Endothelial cell of umbilical vein (primary cell): ENCODE data around the gene SLC12A3. TPM values are rescaled to one million over a fixed set of nuclear protein-coding genes. Genes with fewer than 3 reads are reported as not detected.

ENCODE experiments used
- BruUV-seq: library from RNA; stranded (reverse); fragments of 400-500 nt; replicated peaks from 2 replicates; lab custom pipeline; 2021; lab: Mats Ljungman, UMichigan
- CTCF ChIA-PET: fragments of 300-600, 350-600 bp; sonication (Branson Sonifier 250); formaldehyde crosslinking; loops from one replicate; lab custom pipeline; 2021; ENCODE audit warnings: antibody characterized with exemption, inconsistent platforms; lab: Charles Lee
- POLR2A ChIA-PET: fragments of 300-600, 350-600 bp; sonication (Branson Sonifier 250); formaldehyde crosslinking; loops from one replicate; lab custom pipeline; 2021; ENCODE audit warnings: antibody characterized with exemption, inconsistent platforms; lab: Charles Lee
- DNase-seq: peaks from one replicate; pipeline ENCODE4 v3.0.0-alpha.2; 2011; ENCODE audit warnings: low read depth, low spot score
- FAIRE-seq: peaks from 2 replicates; lab custom pipeline; 2011; peaks lifted over from hg19 to GRCh38; lab: Jason Lieb, UNC
- H2AFZ ChIP-seq: 2 replicates; pipeline ENCODE4 v1.6.0; 2012; ENCODE audit warnings: low read depth, low read length, control low read depth, inconsistent platforms
- H3K27ac ChIP-seq: 2 replicates; pipeline ENCODE4 v1.5.1; 2011; ENCODE audit warnings: low read depth, mild to moderate bottlenecking, control low read depth, low read length, moderate library complexity; ENCODE audit not compliant: insufficient read depth
- H3K27me3 ChIP-seq, 2 experiments: 2 replicates each; pipeline versions ENCODE4 v1.6.0 to v1.6.1; 2011; ENCODE audit warnings: low read length in 2 of 2, mixed read lengths in 1 of 2; ENCODE audit not compliant: control insufficient read depth in 2 of 2, insufficient read depth in 2 of 2
- H3K36me3 ChIP-seq, 2 experiments: 2 replicates in 1 of 2; 3 replicates in 1 of 2; pipeline ENCODE4 v1.5.1; 2011; ENCODE audit warnings: low read length in 2 of 2, mild to moderate bottlenecking in 1 of 2, moderate library complexity in 1 of 2; ENCODE audit not compliant: control insufficient read depth in 2 of 2, insufficient read depth in 2 of 2; ENCODE audit errors: extremely low read depth in 1 of 2
- H3K4me1 ChIP-seq: 3 replicates; pipeline ENCODE4 v1.5.1; 2011; ENCODE audit warnings: mild to moderate bottlenecking, low read length; ENCODE audit not compliant: control insufficient read depth, insufficient read depth; ENCODE audit errors: extremely low read depth
- H3K4me2 ChIP-seq: 2 replicates; pipeline ENCODE4 v1.6.1; 2011; ENCODE audit warnings: low read length, control low read depth, mixed read lengths; ENCODE audit not compliant: insufficient read depth
- H3K4me3 ChIP-seq, 3 experiments: fragments of 200-600 bp in 1 of 3; sonication (generic), shearing (Covaris generic) in 1 of 3; replicated peaks in 1 of 3; 2 replicates each; pipeline ENCODE4 v1.5.1; 2011 to 2016; ENCODE audit warnings: control low read depth in 3 of 3, low read length in 3 of 3, mild to moderate bottlenecking in 2 of 3, inconsistent platforms in 1 of 3, low read depth in 1 of 3, moderate library complexity in 1 of 3; ENCODE audit not compliant: insufficient read depth in 1 of 3
- H3K79me2 ChIP-seq: 2 replicates; pipeline ENCODE4 v1.6.0; 2012; ENCODE audit warnings: low read length, inconsistent platforms; ENCODE audit not compliant: control insufficient read depth, insufficient read depth
- H3K9ac ChIP-seq: replicated peaks from 2 replicates; pipeline ENCODE3; 2011; ENCODE audit warnings: low read length, control low read depth; ENCODE audit not compliant: insufficient read depth; ENCODE audit errors: extremely low read depth
- H3K9me1 ChIP-seq: replicated peaks from 3 replicates; pipeline ENCODE4 v1.6.0; 2011; ENCODE audit warnings: mild to moderate bottlenecking, low read length; ENCODE audit not compliant: control insufficient read depth, insufficient read depth; ENCODE audit errors: extremely low read depth
- H3K9me3 ChIP-seq: replicated peaks from 2 replicates; pipeline ENCODE4 v1.5.1; 2012; ENCODE audit warnings: low read length, inconsistent platforms; ENCODE audit not compliant: control insufficient read depth, insufficient read depth
- H4K20me1 ChIP-seq: replicated peaks from 2 replicates; pipeline ENCODE3; 2011; ENCODE audit warnings: mild to moderate bottlenecking, low read length; ENCODE audit not compliant: control insufficient read depth, insufficient read depth; ENCODE audit errors: extremely low read depth
- EZH2 ChIP-seq: IDR thresholded peaks from 2 replicates; pipeline ENCODE4 v1.6.1; 2012; ENCODE audit warnings: borderline replicate concordance, low read depth, mild to moderate bottlenecking, moderate library complexity, low read length, inconsistent platforms; ENCODE audit not compliant: severe bottlenecking
- FOS ChIP-seq: IDR thresholded peaks from 2 replicates; pipeline ENCODE4 v1.6.1; 2011; ENCODE audit warnings: mild to moderate bottlenecking, low read length, moderate library complexity, borderline replicate concordance; ENCODE audit not compliant: insufficient read depth
- GATA2 ChIP-seq: IDR thresholded peaks from 2 replicates; pipeline ENCODE4 v1.7.0; 2011; ENCODE audit warnings: low read depth, mild to moderate bottlenecking, moderate library complexity, mixed read lengths, low read length; ENCODE audit not compliant: insufficient read length, insufficient read depth
- JUN ChIP-seq: IDR thresholded peaks from 2 replicates; pipeline ENCODE4 v1.6.1; 2011; ENCODE audit warnings: borderline replicate concordance, low read depth; ENCODE audit not compliant: insufficient read length, insufficient read depth
- MYC ChIP-seq: IDR thresholded peaks from one replicate; pipeline ENCODE4 v1.6.1; 2011; ENCODE audit warnings: mild to moderate bottlenecking, low read depth, low read length
- POLR2A ChIP-seq: IDR thresholded peaks from 2 replicates; pipeline ENCODE4 v1.6.1; 2012; ENCODE audit warnings: low read depth, mild to moderate bottlenecking, control low read depth, low read length
- POLR2AphosphoS5 ChIP-seq: IDR thresholded peaks from 2 replicates; pipeline ENCODE4 v1.6.1; 2012; ENCODE audit warnings: low read depth, mild to moderate bottlenecking, control low read depth, low read length, moderate library complexity; ENCODE audit not compliant: insufficient read depth
- dilution Hi-C: fragments of 300-500 bp; cut with MboI; formaldehyde crosslinking; loops from one replicate; pipeline ENCODE4 v1.15.0; 2019; ENCODE audit warnings: low sequenced_read_pairs; ENCODE audit not compliant: extremely low pct_ligation_motif_present
- intact Hi-C: fragments of 100-400 bp; cut with micrococcal nuclease; formaldehyde crosslinking; loops from one replicate; pipeline ENCODE4 v1.10.0; 2022
- polyA plus RNA-seq, 4 experiments: library from polyadenylated mRNA; depleted of rRNA in 3 of 4; stranded (reverse) in 3 of 4; unstranded in 1 of 4; fragments of >200 nt; gene quantifications; 2 replicates each; pipeline versions ENCODE4 v1.2.1 to v1.2.3, GENCODE V29; 2011 to 2012; ENCODE audit warnings: missing spikeins in 1 of 4
- total RNA-seq: library from RNA; stranded (reverse); gene quantifications from 2 replicates; pipeline ENCODE4 v1.2.3, GENCODE V29; 2021
- TF ChIP-seq, protein P1 (sequence below), 2 donors: IDR thresholded peaks; 1 replicate in 1 of 2; 2 replicates in 1 of 2; pipeline ENCODE4 v1.5.1; 2011; ENCODE audit warnings: low read length in 2 of 2, mild to moderate bottlenecking in 2 of 2, moderate library complexity in 2 of 2, control low read depth in 1 of 2, inconsistent platforms in 1 of 2, low read depth in 1 of 2; ENCODE audit not compliant: insufficient read depth in 1 of 2; ENCODE audit errors: extremely low read depth in 1 of 2
- TF ChIP-seq, protein P2 (sequence below): IDR thresholded peaks from 2 replicates; pipeline ENCODE4 v1.6.1; 2011; ENCODE audit not compliant: insufficient read depth, insufficient read length

Gene SLC12A3
- total and polyA plus RNA-seq, 2 donors (not counting 3 experiments of a cell fraction or from before 2014, with no cell fraction given) = not detected

GRCh38 chr16:56921571-56921970 is 56.6 kb downstream of the SLC12A3 start:
- Histone ChIP-seq H3K9ac (no peak overlapping the region), H3K9me3 (no peaks in the 10 kb centered on the region), H3K4me2 (no peak overlapping the region), H3K27ac (no peak overlapping the region), H3K36me3 (no peaks in the 10 kb centered on the region), H3K4me1 (peaks cover under 1% of the 10 kb centered on the region), H3K9me1 (no peaks in the 10 kb centered on the region), H3K79me2 (no peaks in the 10 kb centered on the region), H4K20me1 (no peaks in the 10 kb centered on the region), H3K27me3 (peaks cover 5 to 12% of the 10 kb centered on the region in 2 experiments), H3K4me3 (no peak overlapping the region), H2AFZ (no peak overlapping the region)
- dilution Hi-C loops (no loop called here), intact Hi-C loops (no loop called here)
- POLR2A ChIA-PET = no interaction called here
- BruUV-seq = no TSS peak
- DNase-seq = no peak
- FAIRE-seq = no peak
- CTCF ChIA-PET = no interaction called here
- TF ChIP-seq, protein P1, sequence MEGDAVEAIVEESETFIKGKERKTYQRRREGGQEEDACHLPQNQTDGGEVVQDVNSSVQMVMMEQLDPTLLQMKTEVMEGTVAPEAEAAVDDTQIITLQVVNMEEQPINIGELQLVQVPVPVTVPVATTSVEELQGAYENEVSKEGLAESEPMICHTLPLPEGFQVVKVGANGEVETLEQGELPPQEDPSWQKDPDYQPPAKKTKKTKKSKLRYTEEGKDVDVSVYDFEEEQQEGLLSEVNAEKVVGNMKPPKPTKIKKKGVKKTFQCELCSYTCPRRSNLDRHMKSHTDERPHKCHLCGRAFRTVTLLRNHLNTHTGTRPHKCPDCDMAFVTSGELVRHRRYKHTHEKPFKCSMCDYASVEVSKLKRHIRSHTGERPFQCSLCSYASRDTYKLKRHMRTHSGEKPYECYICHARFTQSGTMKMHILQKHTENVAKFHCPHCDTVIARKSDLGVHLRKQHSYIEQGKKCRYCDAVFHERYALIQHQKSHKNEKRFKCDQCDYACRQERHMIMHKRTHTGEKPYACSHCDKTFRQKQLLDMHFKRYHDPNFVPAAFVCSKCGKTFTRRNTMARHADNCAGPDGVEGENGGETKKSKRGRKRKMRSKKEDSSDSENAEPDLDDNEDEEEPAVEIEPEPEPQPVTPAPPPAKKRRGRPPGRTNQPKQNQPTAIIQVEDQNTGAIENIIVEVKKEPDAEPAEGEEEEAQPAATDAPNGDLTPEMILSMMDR (IDR thresholded peaks at IDR 0.05; ENCODE audit: extremely low read depth in 1 of 2, insufficient read depth in 1 of 2, low read depth in 1 of 2, low read length in 2 of 2) = no peak
- TF ChIP-seq POLR2AphosphoS5 = no peak

DNA sequence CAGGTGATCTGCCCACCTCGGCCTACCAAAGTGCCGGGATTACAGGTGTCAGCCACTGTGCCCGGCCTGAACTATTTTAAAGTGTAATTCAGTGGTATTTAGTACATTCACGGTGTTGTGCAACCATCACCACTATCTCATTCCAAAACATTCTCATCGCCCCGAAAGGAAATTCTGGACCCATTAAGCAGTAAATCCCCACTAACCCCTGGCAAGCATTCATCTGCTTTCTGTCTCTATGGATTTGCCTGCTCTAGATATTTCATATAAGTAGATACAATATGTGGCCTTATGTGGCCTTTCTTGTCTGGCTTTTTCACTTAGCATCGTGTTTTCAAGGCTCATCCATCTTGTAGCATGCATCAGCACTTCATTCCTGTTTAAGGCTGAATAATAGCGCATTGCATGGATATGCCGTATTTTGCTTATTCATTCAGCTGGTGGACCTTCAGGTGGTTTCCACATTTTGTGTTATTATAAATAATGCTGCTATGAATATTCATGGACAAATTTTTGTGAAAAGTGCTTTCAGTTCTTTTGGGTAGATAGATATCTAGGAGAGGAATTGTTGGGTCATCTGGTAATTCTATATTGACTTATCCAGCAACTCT is 58.6 kb downstream of the SLC12A3 start:
- no peak overlapping the region for H3K9ac ChIP-seq
- H3K4me3 ChIP-seq = no peak overlapping the region
- ChIA-PET CTCF (no interaction called here), POLR2A (interaction anchor here (0.7 kb wide), 1 partner anchor 111 kb away, joined by 3 read pairs; no protein-coding TSS in a partner anchor)
- H3K9me3 ChIP-seq = no peaks in the 10 kb centered on the region
- H3K27ac ChIP-seq = no peak overlapping the region
- no peaks in the 10 kb centered on the region for H3K9me1 ChIP-seq
- no peak overlapping the region for H2AFZ ChIP-seq
- H3K4me2 ChIP-seq = no peak overlapping the region
- no peak for TF ChIP-seq POLR2A
- TF ChIP-seq, protein P2, sequence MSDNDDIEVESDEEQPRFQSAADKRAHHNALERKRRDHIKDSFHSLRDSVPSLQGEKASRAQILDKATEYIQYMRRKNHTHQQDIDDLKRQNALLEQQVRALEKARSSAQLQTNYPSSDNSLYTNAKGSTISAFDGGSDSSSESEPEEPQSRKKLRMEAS = no peak
- TF ChIP-seq, protein P1 (IDR thresholded peaks at IDR 0.05; ENCODE audit: extremely low read depth in 1 of 2, insufficient read depth in 1 of 2, low read depth in 1 of 2, low read length in 2 of 2) = no peak
- no peak for TF ChIP-seq FOS
- TF ChIP-seq POLR2AphosphoS5 = no peak
- TF ChIP-seq MYC = no peak
- no peak for TF ChIP-seq GATA2
- no peak for TF ChIP-seq JUN
- no peak for TF ChIP-seq EZH2
- FAIRE-seq (no peak), DNase-seq (no peak)
- no peaks in the 10 kb centered on the region for H4K20me1 ChIP-seq
- no peaks in the 10 kb centered on the region for H3K79me2 ChIP-seq
- peaks cover 5% of the 10 kb centered on the region in 2 experiments for H3K27me3 ChIP-seq
- no TSS peak for BruUV-seq
- dilution Hi-C loops = no loop called here
- intact Hi-C loops = no loop called here
- no peaks in the 10 kb centered on the region for H3K4me1 ChIP-seq
- H3K36me3 ChIP-seq = no peaks in the 10 kb centered on the region
